ENCODE data around the gene CENPT. TPM values are rescaled to one million over a fixed set of nuclear protein-coding genes. Genes with fewer than 3 reads are reported as not detected.
A peak's percentile ranks its signal among the peaks of the same experiment; 100 is the strongest.

CENPT gene
- total RNA-seq, 1 experiment from 2014 or later, result 60.9 TPM

GRCh38 chr16:67825119-67825518, 22.4 kb downstream of the CENPT start:
- no peak overlapping the region for H3K27ac ChIP-seq (ENCODE audit: insufficient read length, low read depth, low read length)
- H3K4me3 Mint-ChIP-seq, result no peak overlapping the region
- H2AK5ac ChIP-seq (ENCODE audit: insufficient read length, low read length), result no peak overlapping the region
- H3K36me3 Mint-ChIP-seq (ENCODE audit: insufficient read depth in 1 of 3, low read depth in 3 of 3), result peaks cover 14 to 43% (median 43%) of the 10 kb centered on the region in 3 experiments; a peak in 6 of 7 replicates
- H3K79me2 ChIP-seq (ENCODE audit: insufficient read depth, low read length), result no peaks in the 10 kb centered on the region
- H2BK12ac ChIP-seq (ENCODE audit: insufficient read length, low read depth, low read length), result no peak overlapping the region
- no peak overlapping the region for H3K18ac ChIP-seq (ENCODE audit: insufficient read length, low read depth, low read length)
- H3K9me3 Mint-ChIP-seq, result no peaks in the 10 kb centered on the region
- H2BK120ac ChIP-seq (ENCODE audit: low read depth, low read length, poor library complexity, severe bottlenecking), result no peak overlapping the region
- H3K4me2 ChIP-seq (ENCODE audit: insufficient read depth, insufficient read length, low read length), result no peak overlapping the region
- WGBS (ENCODE audit: extremely low coverage, insufficient read length, low lambda C conversion rate), result no CpG with 5 or more reads among the region's 8 CpGs
- H2BK15ac ChIP-seq (ENCODE audit: low read depth, low read length), result no peak overlapping the region
- no peaks in the 10 kb centered on the region for H3K4me1 ChIP-seq (ENCODE audit: insufficient read depth, low read length)
- no peak overlapping the region for H4K5ac ChIP-seq (ENCODE audit: insufficient read length, low read depth, low read length)
- no peak overlapping the region for H2BK5ac ChIP-seq (ENCODE audit: insufficient read length, low read length)
- H3K27me3 Mint-ChIP-seq (ENCODE audit: low read depth), result peaks cover 2% of the 10 kb centered on the region; the same call in 1 of the 2 replicates
- no peak overlapping the region for H3K56ac ChIP-seq (ENCODE audit: insufficient read length, low read depth, low read length)
- H4K20me1 ChIP-seq (ENCODE audit: control insufficient read depth, insufficient read depth, insufficient read length), result no peaks in the 10 kb centered on the region
- no peak overlapping the region for H3K14ac ChIP-seq (ENCODE audit: insufficient read depth, low read length)
- H3T11ph ChIP-seq (ENCODE audit: low read length), result no peak overlapping the region
- no peak overlapping the region for H3K9ac ChIP-seq (ENCODE audit: extremely low read depth, insufficient read length, low read length)
- peak overlapping the region in 1 of 3 experiments; percentile 29; a peak in 3 of 7 replicates for H3K27ac Mint-ChIP-seq
- no peak overlapping the region for H3K4ac ChIP-seq (ENCODE audit: low read depth, low read length)
- H2BK20ac ChIP-seq (ENCODE audit: low read depth, low read length, poor library complexity, severe bottlenecking), result no peak overlapping the region
- no peak for TF ChIP-seq CTCF (conservative IDR thresholded peaks at IDR 0.05)
- no peaks in the 10 kb centered on the region for H3K9me3 ChIP-seq (ENCODE audit: control insufficient read depth, low read depth, low read length)
- H3K23ac ChIP-seq (ENCODE audit: insufficient read length, low read depth, low read length), result no peak overlapping the region
- no peak overlapping the region for H4K8ac ChIP-seq (replicated peaks; ENCODE audit: insufficient read length, low read depth, low read length)
- H4K91ac ChIP-seq (ENCODE audit: insufficient read length, low read depth, low read length), result no peak overlapping the region
- H3K23me2 ChIP-seq (ENCODE audit: insufficient read length, low read depth, low read length, poor library complexity, severe bottlenecking), result no peaks in the 10 kb centered on the region
- H2AFZ ChIP-seq (ENCODE audit: low read length), result no peak overlapping the region
- H3K27me3 ChIP-seq (ENCODE audit: insufficient read depth, low read length), result no peaks in the 10 kb centered on the region
- H3K4me1 Mint-ChIP-seq, result peaks cover 12 to 15% of the 10 kb centered on the region in 2 experiments
- H3K79me1 ChIP-seq (ENCODE audit: insufficient read depth, low read depth, low read length, poor library complexity, severe bottlenecking), result no peaks in the 10 kb centered on the region
- DNase-seq, result no peak
